GM12878 (cell line): ENCODE measurements around the gene ZNF526. TPM values are rescaled to one million over a fixed set of nuclear protein-coding genes. Genes with fewer than 3 reads are reported as not detected.

Experiments used
- ATAC-seq: fragments of 200-7000 bp; cut with Tn5 transposase; 3 replicates; pipeline ENCODE4 v1.9.1; 2020; ENCODE audit warnings: mild to moderate bottlenecking, moderate library complexity
- BruUV-seq: library from RNA; stranded (reverse); fragments of 400-500 nt; replicated peaks from 2 replicates; lab custom pipeline; 2021; lab: Mats Ljungman, UMichigan
- CTCF ChIA-PET: fragments of 300-600 bp; sonication (Branson Sonifier 250); formaldehyde crosslinking; extraction: SDS; loops from one replicate; lab custom pipeline; 2021; ENCODE audit warnings: inconsistent platforms; lab: Yijun Ruan, JAX
- POLR2A ChIA-PET: fragments of 350-600 bp; formaldehyde crosslinking; extraction: SDS; loops from one replicate; lab custom pipeline; 2021; ENCODE audit warnings: inconsistent platforms; lab: Charles Lee
- RAD21 ChIA-PET: fragments of 300-600 bp; sonication (Branson Sonifier 250); formaldehyde crosslinking; loops from one replicate; lab custom pipeline; 2023; ENCODE audit warnings: antibody characterized with exemption; ENCODE audit not compliant: unreplicated experiment; lab: Charles Lee
- SMC1A ChIA-PET: fragments of 300-600 bp; sonication (Branson Sonifier 250); formaldehyde crosslinking; loops from one replicate; lab custom pipeline; 2023; ENCODE audit not compliant: unreplicated experiment, uncharacterized antibody; lab: Charles Lee
- DNase-seq: peaks from one replicate; pipeline ENCODE4 v3.0.0-alpha.2; 2011; ENCODE audit warnings: low read depth, low spot score
- FAIRE-seq: peaks from 3 replicates; lab custom pipeline; 2011; peaks lifted over from hg19 to GRCh38; lab: Jason Lieb, UNC
- H2AFZ ChIP-seq: 2 replicates; pipeline ENCODE4 v1.6.0; 2011; ENCODE audit warnings: low read depth, low read length, control low read depth; ENCODE audit not compliant: control insufficient read depth
- H3K27ac ChIP-seq: 2 replicates; pipeline ENCODE4 v1.5.1; 2011; ENCODE audit warnings: control low read depth; ENCODE audit not compliant: control insufficient read depth, insufficient read depth
- H3K27me3 ChIP-seq, 2 experiments: replicated peaks in 1 of 2; 2 replicates each; pipeline versions ENCODE4 v1.6.0 to v1.6.1; 2011; ENCODE audit warnings: low read length in 1 of 2; ENCODE audit not compliant: control insufficient read depth in 2 of 2, insufficient read depth in 2 of 2
- H3K36me3 ChIP-seq, 2 experiments: 2 replicates each; pipeline ENCODE4 v1.5.1; 2011; ENCODE audit warnings: low read length in 1 of 2; ENCODE audit not compliant: control insufficient read depth in 2 of 2, insufficient read depth in 2 of 2
- H3K4me1 ChIP-seq: 2 replicates; pipeline ENCODE4 v1.6.1; 2011; ENCODE audit warnings: mild to moderate bottlenecking, low read length, moderate library complexity, mixed read lengths; ENCODE audit not compliant: control insufficient read depth, insufficient read depth
- H3K4me2 ChIP-seq: 2 replicates; pipeline ENCODE4 v1.6.0; 2011; ENCODE audit warnings: control low read depth; ENCODE audit not compliant: control insufficient read depth, insufficient read depth
- H3K4me3 ChIP-seq: fragments of 200-600 bp; sonication (generic); 2 replicates; pipeline ENCODE4 v1.5.1; 2016
- H3K79me2 ChIP-seq: 2 replicates; pipeline ENCODE4 v1.6.0; 2011; ENCODE audit warnings: low read length; ENCODE audit not compliant: control insufficient read depth, insufficient read depth
- H3K9ac ChIP-seq: 2 replicates; pipeline ENCODE4 v1.8.0; 2011; ENCODE audit warnings: low read length, control low read depth, mixed read lengths; ENCODE audit not compliant: control insufficient read depth, insufficient read depth
- H3K9me3 ChIP-seq: replicated peaks from 3 replicates; pipeline ENCODE4 v1.5.1; 2011; ENCODE audit warnings: mild to moderate bottlenecking, low read length; ENCODE audit not compliant: control insufficient read depth, insufficient read depth
- H4K20me1 ChIP-seq: 2 replicates; pipeline ENCODE4 v1.6.0; 2011; ENCODE audit not compliant: control insufficient read depth, insufficient read depth
- ASH2L ChIP-seq: fragments of 300-600, 200-600 bp; sonication (generic); IDR thresholded peaks from 2 replicates; pipeline ENCODE4 v1.6.1; 2017; ENCODE audit warnings: low read depth, mild to moderate bottlenecking, borderline replicate concordance
- ATF3 ChIP-seq: IDR thresholded peaks from 2 replicates; pipeline ENCODE4 v1.6.1; 2011; ENCODE audit warnings: low read depth, mild to moderate bottlenecking, low read length, moderate library complexity, borderline replicate concordance; ENCODE audit errors: extremely low read depth
- BRCA1 ChIP-seq: IDR thresholded peaks from 2 replicates; pipeline ENCODE4 v1.6.1; 2011; ENCODE audit warnings: low read depth, low read length, improper control_type of control experiment
- GATAD2B ChIP-seq: fragments of 450-650 bp; conservative IDR thresholded peaks from 2 replicates; pipeline ENCODE4 v1.6.1; 2017; ENCODE audit warnings: low read depth, mild to moderate bottlenecking, moderate library complexity
- HCFC1 ChIP-seq: fragments of 150-350 bp; IDR thresholded peaks from 2 replicates; pipeline ENCODE4 v1.6.1; 2014; ENCODE audit warnings: low read length
- NR2C2 ChIP-seq: IDR thresholded peaks from 2 replicates; pipeline ENCODE4 v1.6.1; 2011; ENCODE audit warnings: borderline replicate concordance, low read depth; ENCODE audit not compliant: control insufficient read depth, insufficient read length
- PAX5 ChIP-seq: IDR thresholded peaks from 2 replicates; pipeline ENCODE4 v1.6.1; 2011; ENCODE audit warnings: low read depth, low read length, borderline replicate concordance
- RBBP5 ChIP-seq: fragments of 200-600 bp; sonication (generic); conservative IDR thresholded peaks from 2 replicates; pipeline ENCODE4 v1.6.1; 2016
- RCOR1 ChIP-seq: conservative IDR thresholded peaks from 2 replicates; pipeline ENCODE4 v1.6.1; 2012; ENCODE audit warnings: low read depth, low read length, improper control_type of control experiment
- SMAD5 ChIP-seq: IDR thresholded peaks from 2 replicates; pipeline ENCODE4 v1.6.1; 2016; ENCODE audit warnings: antibody characterized with exemption, low read depth
- ZNF384 ChIP-seq: IDR thresholded peaks from 2 replicates; pipeline ENCODE4 v1.6.1; 2012; ENCODE audit warnings: low read depth, mild to moderate bottlenecking, low read length, improper control_type of control experiment, borderline replicate concordance
- ZNF687 ChIP-seq: fragments of 450-650 bp; IDR thresholded peaks from 2 replicates; pipeline ENCODE4 v1.6.1; 2017; ENCODE audit warnings: mild to moderate bottlenecking, moderate library complexity
- WGBS: methylation state at CpG from one replicate; pipeline ENCODE4 v1.1.6; 2016; ENCODE audit warnings: low lambda C conversion rate; ENCODE audit not compliant: insufficient replicate concordance, insufficient coverage; ENCODE audit errors: missing lambda C conversion rate; 5-methylcytosine and 5-hydroxymethylcytosine counted together
- in situ Hi-C: fragments of 300-500 bp; cut with MboI; formaldehyde crosslinking; loops from 9 replicates; pipeline ENCODE4 v1.14.3; 2018; ENCODE audit warnings: mixed read lengths
- intact Hi-C: fragments of 100-400 bp; cut with micrococcal nuclease; formaldehyde crosslinking; loops from one replicate; pipeline ENCODE4 v1.14.2; 2022; ENCODE audit not compliant: unreplicated experiment
- polyA plus RNA-seq, 11 experiments: library from polyadenylated mRNA; depleted of rRNA in 4 of 11; unstranded in 6 of 11; stranded (reverse) in 5 of 11; fragments of >200 nt; fragmentation: Nextera tagmentation in 4 of 11; fragmentation: Illumina TruSeq in 1 of 11; extraction: Ambion mirVana in 4 of 11; extraction: Trizol in 1 of 11; gene quantifications; 1 replicate in 1 of 11; 2 replicates in 10 of 11; pipeline versions ENCODE4 v1.2.1 to v1.2.3, GENCODE V29; 2011 to 2016; ENCODE audit warnings: inconsistent platforms in 2 of 11, missing spikeins in 2 of 11, low read depth in 1 of 11
- total RNA-seq, 4 experiments: library from RNA; depleted of rRNA in 3 of 4; stranded (reverse); fragments of >200 nt in 3 of 4; fragmentation: Illumina TruSeq in 1 of 4; extraction: Trizol in 1 of 4; gene quantifications; 2 replicates each; pipeline versions ENCODE4 v1.2.1 to v1.2.3, GENCODE V29; 2013 to 2021

Gene ZNF526
- total and polyA plus RNA-seq, 10 of the 15 experiments (the other 5 are each of a cell fraction or from before 2014, with no cell fraction given), result 1.8 to 18.3 (median 5.5) TPM

GRCh38 chr19:42274065-42274682, 54.1 kb downstream of the ZNF526 start:
- H3K27me3 ChIP-seq, result no peaks in the 10 kb centered on the region
- no peak for TF ChIP-seq RBBP5
- TF ChIP-seq HCFC1, result no peak
- no peak for TF ChIP-seq ZNF384
- TF ChIP-seq ASH2L, result no peak
- no peak for TF ChIP-seq GATAD2B
- no peak for TF ChIP-seq ATF3
- no peak for TF ChIP-seq SMAD5
- TF ChIP-seq RCOR1, result no peak
- no peak for TF ChIP-seq NR2C2
- TF ChIP-seq ZNF687, result no peak
- no peak for TF ChIP-seq PAX5
- TF ChIP-seq BRCA1, result no peak
- no peak overlapping the region for H3K4me3 ChIP-seq
- in situ Hi-C loops (no loop called here), intact Hi-C loops (no loop called here)
- H3K4me2 ChIP-seq, result no peak overlapping the region; the same call in 1 of the 2 replicates
- no peak overlapping the region for H3K9ac ChIP-seq
- 94% methylated on average over 17 of the region's 22 CpGs for WGBS
- DNase-seq (no peak), FAIRE-seq (no peak), ATAC-seq (no peak)
- ChIA-PET CTCF (interaction anchor here (0.7 to 1.4 kb wide), 2 partner anchors 28 to 29 kb away, joined by 3 to 4 read pairs; no protein-coding TSS in a partner anchor), SMC1A (interaction anchor here (1.3 to 1.6 kb wide), 3 partner anchors 27 to 34 kb away, joined by 4 read pairs; no protein-coding TSS in a partner anchor), POLR2A (interaction anchor here (0.6 to 1.0 kb wide), 2 partner anchors 32 to 64 kb away, joined by 3 to 4 read pairs; partner anchors contain the start of gene GSK3A), RAD21 (no interaction called here)
- H4K20me1 ChIP-seq, result no peaks in the 10 kb centered on the region; the same call in 1 of the 2 replicates
- peaks cover 35% of the 10 kb centered on the region for H3K4me1 ChIP-seq
- H3K36me3 ChIP-seq, result peaks cover 3 to 19% of the 10 kb centered on the region in 2 experiments; a peak in 3 of 4 replicates
- no peaks in the 10 kb centered on the region for H3K9me3 ChIP-seq
- no peak overlapping the region for H3K27ac ChIP-seq
- no TSS peak for BruUV-seq
- no peak overlapping the region for H2AFZ ChIP-seq
- H3K79me2 ChIP-seq, result peaks cover 36% of the 10 kb centered on the region
